Muscle layer of duodenum (tissue), 2 donors: ENCODE results near the gene P2RX5.

Experiments used
- H3K27ac ChIP-seq: one replicate; pipeline ENCODE4 v1.7.0; 2013; ENCODE audit warnings: mild to moderate bottlenecking, low read length
- H3K27me3 ChIP-seq: one replicate; pipeline ENCODE4 v1.7.0; 2013; ENCODE audit warnings: low read depth, mild to moderate bottlenecking, control low read depth, low read length
- H3K36me3 ChIP-seq, 2 donors: one replicate each; pipeline ENCODE4 v1.7.0; 2013; ENCODE audit warnings: low read length in 2 of 2, control low read depth in 1 of 2, mild to moderate bottlenecking in 1 of 2; ENCODE audit not compliant: insufficient read depth in 2 of 2, control insufficient read depth in 1 of 2
- H3K4me1 ChIP-seq, 2 donors: one replicate each; pipeline ENCODE4 v1.7.0; 2013; ENCODE audit warnings: low read length in 2 of 2, mild to moderate bottlenecking in 2 of 2, control low read depth in 1 of 2, moderate library complexity in 1 of 2; ENCODE audit not compliant: insufficient read depth in 2 of 2, control insufficient read depth in 1 of 2
- H3K4me3 ChIP-seq, 2 donors: one replicate each; pipeline ENCODE4 v1.7.0; 2013; ENCODE audit warnings: low read length in 2 of 2, low read depth in 1 of 2, mild to moderate bottlenecking in 1 of 2
- H3K9me3 ChIP-seq, 2 donors: one replicate each; pipeline ENCODE4 v1.7.0; 2013; ENCODE audit warnings: low read length in 2 of 2, control low read depth in 1 of 2, mild to moderate bottlenecking in 1 of 2; ENCODE audit not compliant: control insufficient read depth in 1 of 2
- donor health status: healthy.

P2RX5 gene

GRCh38 chr17:3663102-3664011, 32.6 kb downstream of the P2RX5 start:
- Histone ChIP-seq H3K27me3 (no peaks in the 10 kb centered on the region), H3K36me3 (peaks cover 7 to 42% of the 10 kb centered on the region in 2 donors), H3K27ac (no peak overlapping the region), H3K4me1 (peaks cover 5 to 34% of the 10 kb centered on the region in 2 donors), H3K4me3 (no peak overlapping the region), H3K9me3 (no peaks in the 10 kb centered on the region)

- no peaks in the 10 kb centered on the region for H3K27me3 ChIP-seq
- no peaks in the 10 kb centered on the region for H3K9me3 ChIP-seq
- peaks cover 0 to 14% of the 10 kb centered on the region in 2 donors for H3K4me1 ChIP-seq
- no peak overlapping the region for H3K4me3 ChIP-seq
- peaks cover 7 to 39% of the 10 kb centered on the region in 2 donors for H3K36me3 ChIP-seq
- no peak overlapping the region for H3K27ac ChIP-seq
These were observed 35.6 kb downstream of the P2RX5 start for GRCh38 chr17:3660311-3660891.

GRCh38 chr17:3659541-3660111, 36.3 kb downstream of the P2RX5 start:
- no peak overlapping the region for H3K4me3 ChIP-seq
- H3K27me3 ChIP-seq = no peaks in the 10 kb centered on the region
- H3K27ac ChIP-seq = peak overlapping the region; percentile 14
- peaks cover 7 to 36% of the 10 kb centered on the region in 2 donors for H3K36me3 ChIP-seq
- H3K4me1 ChIP-seq = peaks cover 0 to 14% of the 10 kb centered on the region in 2 donors
- no peaks in the 10 kb centered on the region for H3K9me3 ChIP-seq

GRCh38 chr17:3658784-3659449, 37.0 kb downstream of the P2RX5 start:
- peak overlapping the region; percentile 14 for H3K27ac ChIP-seq
- H3K4me1 ChIP-seq = peaks cover 0 to 14% of the 10 kb centered on the region in 2 donors
- H3K27me3 ChIP-seq = no peaks in the 10 kb centered on the region
- H3K9me3 ChIP-seq = no peaks in the 10 kb centered on the region
- peaks cover 3 to 29% of the 10 kb centered on the region in 2 donors for H3K36me3 ChIP-seq
- no peak overlapping the region for H3K4me3 ChIP-seq

- H3K4me3 ChIP-seq = no peak overlapping the region
- H3K4me1 ChIP-seq = peaks cover 0 to 14% of the 10 kb centered on the region in 2 donors
- no peaks in the 10 kb centered on the region for H3K27me3 ChIP-seq
- no peak overlapping the region for H3K27ac ChIP-seq
- H3K9me3 ChIP-seq = no peaks in the 10 kb centered on the region
- H3K36me3 ChIP-seq = peaks cover 0 to 21% of the 10 kb centered on the region in 2 donors
These were observed 37.8 kb downstream of the P2RX5 start for GRCh38 chr17:3657874-3658783.

GRCh38 chr17:3657588-3657869, 38.4 kb downstream of the P2RX5 start:
- Histone ChIP-seq H3K9me3 (no peaks in the 10 kb centered on the region), H3K4me3 (no peak overlapping the region), H3K36me3 (peaks cover 0 to 18% of the 10 kb centered on the region in 2 donors), H3K4me1 (peaks cover 0 to 14% of the 10 kb centered on the region in 2 donors), H3K27ac (no peak overlapping the region), H3K27me3 (no peaks in the 10 kb centered on the region)

GRCh38 chr17:3656755-3657587, 39.0 kb downstream of the P2RX5 start:
- peaks cover 0 to 14% of the 10 kb centered on the region in 2 donors for H3K4me1 ChIP-seq
- H3K27me3 ChIP-seq = no peaks in the 10 kb centered on the region
- H3K4me3 ChIP-seq = no peak overlapping the region
- H3K27ac ChIP-seq = no peak overlapping the region
- no peaks in the 10 kb centered on the region for H3K9me3 ChIP-seq
- peaks cover 0 to 17% of the 10 kb centered on the region in 2 donors for H3K36me3 ChIP-seq

GRCh38 chr17:3656353-3656752, 39.6 kb downstream of the P2RX5 start:
- H3K27me3 ChIP-seq = no peaks in the 10 kb centered on the region
- H3K4me1 ChIP-seq = peaks cover 0 to 14% of the 10 kb centered on the region in 2 donors
- no peak overlapping the region for H3K27ac ChIP-seq
- H3K9me3 ChIP-seq = no peaks in the 10 kb centered on the region
- no peak overlapping the region for H3K4me3 ChIP-seq
- H3K36me3 ChIP-seq = peaks cover 0 to 12% of the 10 kb centered on the region in 2 donors

GRCh38 chr17:3655766-3656165, 40.2 kb downstream of the P2RX5 start:
- no peaks in the 10 kb centered on the region for H3K9me3 ChIP-seq
- peaks cover 0 to 14% of the 10 kb centered on the region in 2 donors for H3K4me1 ChIP-seq
- no peak overlapping the region for H3K4me3 ChIP-seq
- no peak overlapping the region for H3K27ac ChIP-seq
- no peaks in the 10 kb centered on the region for H3K27me3 ChIP-seq
- peaks cover 0 to 8% of the 10 kb centered on the region in 2 donors for H3K36me3 ChIP-seq
